B cell (primary cell): Measurements from ENCODE around the gene FLNB.

ENCODE experiments used
- CTCF ChIP-seq: fragments of 200-600 bp; IDR thresholded peaks from one replicate; pipeline ENCODE4 v1.8.0; 2022; ENCODE audit warnings: antibody characterized with exemption, mild to moderate bottlenecking
- EZH2 ChIP-seq: IDR thresholded peaks from 2 replicates; pipeline ENCODE4 v1.6.1; 2012; ENCODE audit warnings: borderline replicate concordance, low read depth, mild to moderate bottlenecking, moderate library complexity, low read length; ENCODE audit not compliant: insufficient read depth, poor library complexity, severe bottlenecking

- no peak for TF ChIP-seq CTCF
- no peak for TF ChIP-seq EZH2
Measured at GRCh38 chr3:58010562-58010961, 2.3 kb downstream of the FLNB start.
